GM12801 (cell line): ENCODE results near the gene CCDC59.

ENCODE experiments used
- TF ChIP-seq, protein P1 (sequence below): IDR thresholded peaks from one replicate; pipeline ENCODE4 v1.5.1; 2011; ENCODE audit warnings: control low read depth; ENCODE audit not compliant: insufficient read length; ENCODE audit errors: extremely low read depth

CCDC59 gene

DNA sequence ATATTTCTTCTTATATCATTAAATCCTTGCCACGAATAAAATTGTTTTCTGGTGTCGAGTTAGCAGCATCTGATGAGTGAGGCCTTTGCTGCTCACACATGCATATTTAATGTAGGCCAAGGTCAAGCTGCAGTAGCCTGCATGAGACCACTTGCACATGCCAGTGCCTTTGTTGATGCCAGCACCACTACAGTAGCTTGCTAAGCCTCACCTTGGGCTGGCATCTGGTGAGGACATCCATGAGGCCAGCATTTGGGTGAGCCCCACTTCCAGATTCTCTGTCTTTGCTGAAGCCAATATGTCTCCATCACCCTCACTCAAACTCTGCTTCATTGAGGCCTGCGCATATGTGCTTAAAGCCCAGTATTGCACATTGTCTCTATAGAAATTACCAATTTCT lies 8.0 kb downstream of the CCDC59 start:
- TF ChIP-seq, protein P1, sequence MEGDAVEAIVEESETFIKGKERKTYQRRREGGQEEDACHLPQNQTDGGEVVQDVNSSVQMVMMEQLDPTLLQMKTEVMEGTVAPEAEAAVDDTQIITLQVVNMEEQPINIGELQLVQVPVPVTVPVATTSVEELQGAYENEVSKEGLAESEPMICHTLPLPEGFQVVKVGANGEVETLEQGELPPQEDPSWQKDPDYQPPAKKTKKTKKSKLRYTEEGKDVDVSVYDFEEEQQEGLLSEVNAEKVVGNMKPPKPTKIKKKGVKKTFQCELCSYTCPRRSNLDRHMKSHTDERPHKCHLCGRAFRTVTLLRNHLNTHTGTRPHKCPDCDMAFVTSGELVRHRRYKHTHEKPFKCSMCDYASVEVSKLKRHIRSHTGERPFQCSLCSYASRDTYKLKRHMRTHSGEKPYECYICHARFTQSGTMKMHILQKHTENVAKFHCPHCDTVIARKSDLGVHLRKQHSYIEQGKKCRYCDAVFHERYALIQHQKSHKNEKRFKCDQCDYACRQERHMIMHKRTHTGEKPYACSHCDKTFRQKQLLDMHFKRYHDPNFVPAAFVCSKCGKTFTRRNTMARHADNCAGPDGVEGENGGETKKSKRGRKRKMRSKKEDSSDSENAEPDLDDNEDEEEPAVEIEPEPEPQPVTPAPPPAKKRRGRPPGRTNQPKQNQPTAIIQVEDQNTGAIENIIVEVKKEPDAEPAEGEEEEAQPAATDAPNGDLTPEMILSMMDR = no peak

DNA sequence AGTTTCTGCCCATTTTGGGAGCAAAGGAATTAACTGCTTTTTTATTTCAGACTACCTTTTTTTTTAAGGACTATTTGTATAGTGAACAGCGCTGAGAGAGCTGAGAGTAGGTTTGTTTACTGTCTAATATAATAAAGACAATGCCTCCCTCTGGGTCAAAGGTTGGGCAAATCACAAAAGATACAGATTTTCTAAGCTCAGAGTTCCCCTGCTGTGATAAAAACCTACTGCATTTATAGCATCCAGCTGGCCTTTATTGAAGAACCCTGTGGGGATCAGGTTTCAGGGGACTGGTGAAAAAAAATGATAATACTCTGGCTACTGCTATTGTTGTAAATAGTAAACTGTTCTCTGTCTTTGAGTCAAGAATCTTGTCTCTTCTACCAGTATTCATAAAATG lies 28.7 kb downstream of the CCDC59 start:
- TF ChIP-seq, protein P1 = no peak

DNA sequence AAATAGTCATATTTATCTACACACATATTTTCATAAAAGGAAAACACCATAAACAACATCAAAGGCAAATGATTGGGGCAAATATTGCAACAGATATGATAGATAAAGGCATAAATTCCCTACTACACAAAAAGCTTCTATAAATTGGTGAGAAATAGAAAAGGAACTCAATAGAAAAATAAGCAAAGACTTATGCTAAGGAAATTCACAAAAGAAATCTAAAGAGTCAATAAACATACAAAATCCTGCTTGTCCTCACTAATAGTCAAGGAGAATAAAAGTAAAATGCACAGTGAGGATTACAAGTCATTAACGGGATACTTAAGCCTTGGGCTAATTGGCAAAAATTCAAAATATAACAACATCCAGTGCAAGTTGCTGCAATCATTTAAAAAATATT lies 30.3 kb downstream of the CCDC59 start:
- TF ChIP-seq, protein P1 = no peak

DNA sequence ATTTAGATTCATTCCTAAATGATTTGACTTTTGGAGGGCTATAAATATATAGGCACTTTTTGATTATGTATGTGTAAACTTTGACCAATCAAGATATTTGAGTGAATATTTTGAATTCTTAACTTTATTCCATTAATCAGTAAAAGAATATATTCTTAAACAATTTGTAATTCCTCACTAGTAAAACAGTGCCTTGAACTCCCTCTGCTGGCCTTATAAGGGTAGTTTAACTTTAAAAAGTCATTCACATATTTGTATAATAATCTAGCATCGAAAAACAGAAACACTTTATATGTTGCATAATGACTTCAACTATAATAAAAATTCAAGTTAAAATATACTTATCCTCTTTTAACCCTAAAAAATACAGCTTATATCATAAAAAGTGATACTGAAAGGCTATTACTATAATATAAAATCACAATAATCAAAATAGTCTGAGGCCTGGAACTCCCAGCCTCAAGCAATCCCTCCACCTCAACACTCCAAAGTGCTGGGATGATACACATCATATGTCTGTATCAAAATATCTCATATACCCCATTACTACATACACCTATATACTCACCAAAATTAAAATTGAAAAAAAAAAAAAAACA lies 31.2 kb downstream of the CCDC59 start:
- TF ChIP-seq, protein P1 = no peak

DNA sequence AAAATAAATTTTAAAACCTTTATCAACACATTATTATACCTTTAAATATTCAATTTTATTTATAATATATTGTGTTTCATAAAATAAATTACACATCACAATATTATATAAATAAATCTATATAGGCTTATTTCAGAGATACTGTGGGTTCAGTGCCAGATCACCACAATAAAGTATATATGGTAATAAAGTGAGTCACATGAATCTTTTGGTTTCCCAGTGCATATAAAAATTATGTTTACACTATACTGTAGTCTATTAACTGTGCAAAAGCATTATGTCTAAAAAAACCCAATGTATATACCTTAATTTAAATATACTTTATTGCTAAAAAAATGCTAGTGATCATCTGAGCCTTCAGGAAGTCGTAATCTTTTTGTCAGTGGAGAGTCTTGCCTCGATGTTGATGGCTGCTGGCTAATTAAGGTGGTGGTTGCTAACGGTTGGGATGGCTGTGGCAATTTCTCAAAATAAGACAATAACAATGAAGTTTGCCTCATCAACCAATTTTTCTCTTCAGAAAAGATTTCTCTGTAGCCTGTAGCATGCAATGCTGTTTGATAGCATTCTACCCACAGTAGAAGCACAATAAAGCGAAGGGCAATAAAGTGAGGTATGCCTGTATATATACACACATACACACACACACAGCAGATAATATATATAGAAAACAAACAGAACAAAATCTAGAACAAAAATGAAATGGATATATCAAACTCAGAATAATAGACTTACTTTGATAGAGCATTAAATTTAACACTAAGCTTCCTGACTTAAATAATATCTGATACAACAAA lies 32.4 kb downstream of the CCDC59 start:
- TF ChIP-seq, protein P1 = no peak

DNA sequence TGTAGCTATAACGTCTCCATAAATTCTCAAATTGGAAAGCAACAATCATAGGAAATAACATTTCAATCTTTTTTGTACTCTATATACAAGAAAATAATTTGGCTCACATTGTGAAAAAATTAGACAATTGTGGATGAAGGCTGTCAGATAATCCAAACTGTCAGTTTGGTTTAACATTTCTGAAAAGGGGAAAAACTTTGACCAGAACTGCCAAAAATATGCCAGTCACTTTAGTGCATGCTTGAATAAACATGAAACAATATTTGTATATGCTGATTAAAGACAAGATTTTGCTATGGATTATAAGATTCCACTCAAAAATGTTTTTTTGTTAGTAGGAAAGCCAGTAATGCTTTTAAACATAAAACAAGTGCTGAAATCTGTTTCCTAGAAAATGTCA lies 38.9 kb downstream of the CCDC59 start:
- TF ChIP-seq, protein P1 = no peak

DNA sequence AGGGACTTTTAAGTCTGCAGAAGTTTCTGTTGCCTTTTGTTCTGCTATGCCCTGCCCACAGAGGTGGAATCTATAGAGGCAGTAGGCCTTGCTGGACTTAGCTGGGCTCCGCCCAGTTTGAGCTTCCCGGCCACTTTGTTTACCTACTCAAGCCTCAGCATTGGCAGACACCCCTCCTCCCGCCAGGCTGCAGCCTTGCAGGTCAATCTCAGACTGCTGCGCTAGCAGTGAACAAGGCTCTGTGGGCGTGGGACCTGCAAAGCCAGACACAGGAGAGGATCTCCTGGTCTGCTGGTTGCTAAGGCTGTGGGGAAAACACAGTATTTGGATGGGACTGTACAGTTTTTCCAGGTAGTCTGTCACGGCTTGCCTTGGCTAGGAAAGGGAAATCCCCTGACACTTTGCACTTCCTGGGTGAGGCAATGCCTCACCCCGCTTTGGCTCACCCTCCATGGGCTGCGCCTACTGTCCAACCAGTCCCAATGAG lies 43.7 kb downstream of the CCDC59 start:
- TF ChIP-seq, protein P1 = no peak
